H1 (cell line): Measurements from ENCODE around the gene CASP9.

ENCODE experiments used
- EZH2 ChIP-seq: fragments of 200-600 bp; sonication (generic); IDR thresholded peaks from 2 replicates; pipeline ENCODE4 v1.7.1; 2012; ENCODE audit warnings: low read depth, mild to moderate bottlenecking, moderate library complexity, low read length, inconsistent platforms; ENCODE audit not compliant: severe bottlenecking
- KDM1A ChIP-seq: fragments of 200-600, 300-600 bp; sonication (generic); IDR thresholded peaks from 2 replicates; pipeline ENCODE4 v1.7.1; 2016; ENCODE audit warnings: mild to moderate bottlenecking, low read length, borderline replicate concordance
- POLR2A ChIP-seq, 2 experiments: IDR thresholded peaks; 1 replicate in 1 of 2; 2 replicates in 1 of 2; pipeline ENCODE4 v1.6.1; 2011; ENCODE audit warnings: low read depth in 2 of 2, low read length in 2 of 2, mild to moderate bottlenecking in 2 of 2; ENCODE audit errors: control extremely low read depth in 1 of 2
- POLR2AphosphoS5 ChIP-seq: IDR thresholded peaks from 2 replicates; pipeline ENCODE4 v1.6.1; 2011; ENCODE audit warnings: low read depth, low read length
- RBBP5 ChIP-seq: IDR thresholded peaks from 2 replicates; pipeline ENCODE4 v1.7.1; 2012; ENCODE audit warnings: low read depth, mild to moderate bottlenecking, inconsistent platforms, low read length, moderate library complexity, borderline replicate concordance
- SRF ChIP-seq: IDR thresholded peaks from 2 replicates; pipeline ENCODE4 v1.6.1; 2011; ENCODE audit warnings: mild to moderate bottlenecking, low read depth, low read length, moderate library complexity
- TEAD4 ChIP-seq: IDR thresholded peaks from 2 replicates; pipeline ENCODE4 v1.6.1; 2012; ENCODE audit warnings: low read depth, low read length, inconsistent platforms, mixed read lengths
- ZNF274 ChIP-seq: IDR thresholded peaks from 2 replicates; pipeline ENCODE4 v1.7.0; 2012; ENCODE audit warnings: low read length, borderline replicate concordance; ENCODE audit errors: extremely low read depth
- TF ChIP-seq, protein P1 (sequence below), 3 experiments: IDR thresholded peaks; 1 replicate in 2 of 3; 2 replicates in 1 of 3; pipeline versions ENCODE4 v1.5.1 to v1.6.1; 2011; ENCODE audit warnings: low read length in 3 of 3, mild to moderate bottlenecking in 3 of 3, inconsistent platforms in 2 of 3, low read depth in 1 of 3, moderate library complexity in 1 of 3; ENCODE audit not compliant: insufficient read depth in 1 of 3; ENCODE audit errors: control extremely low read depth in 1 of 3
- TF ChIP-seq, protein P2 (sequence below): fragments of 300-600 bp; sonication (generic); IDR thresholded peaks from 2 replicates; pipeline ENCODE4 v1.7.1; 2012; ENCODE audit warnings: low read length, moderate library complexity, mild to moderate bottlenecking, inconsistent platforms; ENCODE audit not compliant: insufficient replicate concordance

DNA sequence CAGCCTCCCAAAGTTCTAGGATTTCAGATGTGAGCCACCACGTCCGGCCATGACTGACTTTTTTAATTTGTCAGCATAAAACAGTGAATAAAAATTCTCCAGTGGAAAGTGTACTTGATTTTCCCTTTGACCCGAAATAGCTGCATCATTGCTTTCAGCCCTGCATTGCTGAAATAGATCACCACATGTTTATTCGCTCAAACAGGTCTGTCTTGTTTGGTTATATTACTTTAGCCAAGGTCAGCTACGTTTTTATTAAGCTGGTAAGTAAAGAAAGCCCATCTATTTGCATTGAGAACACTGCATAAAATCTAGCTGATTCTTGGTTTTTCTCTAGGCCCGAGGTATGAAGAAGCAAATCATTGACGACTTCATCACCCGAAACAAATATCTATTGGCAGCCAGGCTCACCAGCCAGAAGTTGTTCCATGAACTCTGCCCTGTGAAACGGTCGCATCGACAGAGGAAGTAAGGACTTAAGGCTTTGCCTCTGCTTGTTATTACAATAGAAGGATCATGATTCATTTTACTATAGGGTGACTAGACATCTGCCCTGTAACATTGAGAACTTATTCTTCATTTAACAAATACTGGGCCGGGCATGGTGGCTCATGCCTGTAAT is 35.3 kb upstream of the CASP9 start:
- TF ChIP-seq POLR2AphosphoS5 = no peak
- TF ChIP-seq, protein P1, sequence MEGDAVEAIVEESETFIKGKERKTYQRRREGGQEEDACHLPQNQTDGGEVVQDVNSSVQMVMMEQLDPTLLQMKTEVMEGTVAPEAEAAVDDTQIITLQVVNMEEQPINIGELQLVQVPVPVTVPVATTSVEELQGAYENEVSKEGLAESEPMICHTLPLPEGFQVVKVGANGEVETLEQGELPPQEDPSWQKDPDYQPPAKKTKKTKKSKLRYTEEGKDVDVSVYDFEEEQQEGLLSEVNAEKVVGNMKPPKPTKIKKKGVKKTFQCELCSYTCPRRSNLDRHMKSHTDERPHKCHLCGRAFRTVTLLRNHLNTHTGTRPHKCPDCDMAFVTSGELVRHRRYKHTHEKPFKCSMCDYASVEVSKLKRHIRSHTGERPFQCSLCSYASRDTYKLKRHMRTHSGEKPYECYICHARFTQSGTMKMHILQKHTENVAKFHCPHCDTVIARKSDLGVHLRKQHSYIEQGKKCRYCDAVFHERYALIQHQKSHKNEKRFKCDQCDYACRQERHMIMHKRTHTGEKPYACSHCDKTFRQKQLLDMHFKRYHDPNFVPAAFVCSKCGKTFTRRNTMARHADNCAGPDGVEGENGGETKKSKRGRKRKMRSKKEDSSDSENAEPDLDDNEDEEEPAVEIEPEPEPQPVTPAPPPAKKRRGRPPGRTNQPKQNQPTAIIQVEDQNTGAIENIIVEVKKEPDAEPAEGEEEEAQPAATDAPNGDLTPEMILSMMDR (IDR thresholded peaks at IDR 0.05; ENCODE audit: control extremely low read depth in 1 of 3, insufficient read depth in 1 of 3, low read depth in 1 of 3, low read length in 3 of 3) = no peak
- no peak for TF ChIP-seq EZH2
- TF ChIP-seq POLR2A (IDR thresholded peaks at IDR 0.05; ENCODE audit: control extremely low read depth in 1 of 2, low read depth in 2 of 2, low read length in 2 of 2) = no peak
- TF ChIP-seq TEAD4 = no peak
- TF ChIP-seq KDM1A = no peak
- TF ChIP-seq SRF = no peak
- no peak for TF ChIP-seq RBBP5
- TF ChIP-seq, protein P2, sequence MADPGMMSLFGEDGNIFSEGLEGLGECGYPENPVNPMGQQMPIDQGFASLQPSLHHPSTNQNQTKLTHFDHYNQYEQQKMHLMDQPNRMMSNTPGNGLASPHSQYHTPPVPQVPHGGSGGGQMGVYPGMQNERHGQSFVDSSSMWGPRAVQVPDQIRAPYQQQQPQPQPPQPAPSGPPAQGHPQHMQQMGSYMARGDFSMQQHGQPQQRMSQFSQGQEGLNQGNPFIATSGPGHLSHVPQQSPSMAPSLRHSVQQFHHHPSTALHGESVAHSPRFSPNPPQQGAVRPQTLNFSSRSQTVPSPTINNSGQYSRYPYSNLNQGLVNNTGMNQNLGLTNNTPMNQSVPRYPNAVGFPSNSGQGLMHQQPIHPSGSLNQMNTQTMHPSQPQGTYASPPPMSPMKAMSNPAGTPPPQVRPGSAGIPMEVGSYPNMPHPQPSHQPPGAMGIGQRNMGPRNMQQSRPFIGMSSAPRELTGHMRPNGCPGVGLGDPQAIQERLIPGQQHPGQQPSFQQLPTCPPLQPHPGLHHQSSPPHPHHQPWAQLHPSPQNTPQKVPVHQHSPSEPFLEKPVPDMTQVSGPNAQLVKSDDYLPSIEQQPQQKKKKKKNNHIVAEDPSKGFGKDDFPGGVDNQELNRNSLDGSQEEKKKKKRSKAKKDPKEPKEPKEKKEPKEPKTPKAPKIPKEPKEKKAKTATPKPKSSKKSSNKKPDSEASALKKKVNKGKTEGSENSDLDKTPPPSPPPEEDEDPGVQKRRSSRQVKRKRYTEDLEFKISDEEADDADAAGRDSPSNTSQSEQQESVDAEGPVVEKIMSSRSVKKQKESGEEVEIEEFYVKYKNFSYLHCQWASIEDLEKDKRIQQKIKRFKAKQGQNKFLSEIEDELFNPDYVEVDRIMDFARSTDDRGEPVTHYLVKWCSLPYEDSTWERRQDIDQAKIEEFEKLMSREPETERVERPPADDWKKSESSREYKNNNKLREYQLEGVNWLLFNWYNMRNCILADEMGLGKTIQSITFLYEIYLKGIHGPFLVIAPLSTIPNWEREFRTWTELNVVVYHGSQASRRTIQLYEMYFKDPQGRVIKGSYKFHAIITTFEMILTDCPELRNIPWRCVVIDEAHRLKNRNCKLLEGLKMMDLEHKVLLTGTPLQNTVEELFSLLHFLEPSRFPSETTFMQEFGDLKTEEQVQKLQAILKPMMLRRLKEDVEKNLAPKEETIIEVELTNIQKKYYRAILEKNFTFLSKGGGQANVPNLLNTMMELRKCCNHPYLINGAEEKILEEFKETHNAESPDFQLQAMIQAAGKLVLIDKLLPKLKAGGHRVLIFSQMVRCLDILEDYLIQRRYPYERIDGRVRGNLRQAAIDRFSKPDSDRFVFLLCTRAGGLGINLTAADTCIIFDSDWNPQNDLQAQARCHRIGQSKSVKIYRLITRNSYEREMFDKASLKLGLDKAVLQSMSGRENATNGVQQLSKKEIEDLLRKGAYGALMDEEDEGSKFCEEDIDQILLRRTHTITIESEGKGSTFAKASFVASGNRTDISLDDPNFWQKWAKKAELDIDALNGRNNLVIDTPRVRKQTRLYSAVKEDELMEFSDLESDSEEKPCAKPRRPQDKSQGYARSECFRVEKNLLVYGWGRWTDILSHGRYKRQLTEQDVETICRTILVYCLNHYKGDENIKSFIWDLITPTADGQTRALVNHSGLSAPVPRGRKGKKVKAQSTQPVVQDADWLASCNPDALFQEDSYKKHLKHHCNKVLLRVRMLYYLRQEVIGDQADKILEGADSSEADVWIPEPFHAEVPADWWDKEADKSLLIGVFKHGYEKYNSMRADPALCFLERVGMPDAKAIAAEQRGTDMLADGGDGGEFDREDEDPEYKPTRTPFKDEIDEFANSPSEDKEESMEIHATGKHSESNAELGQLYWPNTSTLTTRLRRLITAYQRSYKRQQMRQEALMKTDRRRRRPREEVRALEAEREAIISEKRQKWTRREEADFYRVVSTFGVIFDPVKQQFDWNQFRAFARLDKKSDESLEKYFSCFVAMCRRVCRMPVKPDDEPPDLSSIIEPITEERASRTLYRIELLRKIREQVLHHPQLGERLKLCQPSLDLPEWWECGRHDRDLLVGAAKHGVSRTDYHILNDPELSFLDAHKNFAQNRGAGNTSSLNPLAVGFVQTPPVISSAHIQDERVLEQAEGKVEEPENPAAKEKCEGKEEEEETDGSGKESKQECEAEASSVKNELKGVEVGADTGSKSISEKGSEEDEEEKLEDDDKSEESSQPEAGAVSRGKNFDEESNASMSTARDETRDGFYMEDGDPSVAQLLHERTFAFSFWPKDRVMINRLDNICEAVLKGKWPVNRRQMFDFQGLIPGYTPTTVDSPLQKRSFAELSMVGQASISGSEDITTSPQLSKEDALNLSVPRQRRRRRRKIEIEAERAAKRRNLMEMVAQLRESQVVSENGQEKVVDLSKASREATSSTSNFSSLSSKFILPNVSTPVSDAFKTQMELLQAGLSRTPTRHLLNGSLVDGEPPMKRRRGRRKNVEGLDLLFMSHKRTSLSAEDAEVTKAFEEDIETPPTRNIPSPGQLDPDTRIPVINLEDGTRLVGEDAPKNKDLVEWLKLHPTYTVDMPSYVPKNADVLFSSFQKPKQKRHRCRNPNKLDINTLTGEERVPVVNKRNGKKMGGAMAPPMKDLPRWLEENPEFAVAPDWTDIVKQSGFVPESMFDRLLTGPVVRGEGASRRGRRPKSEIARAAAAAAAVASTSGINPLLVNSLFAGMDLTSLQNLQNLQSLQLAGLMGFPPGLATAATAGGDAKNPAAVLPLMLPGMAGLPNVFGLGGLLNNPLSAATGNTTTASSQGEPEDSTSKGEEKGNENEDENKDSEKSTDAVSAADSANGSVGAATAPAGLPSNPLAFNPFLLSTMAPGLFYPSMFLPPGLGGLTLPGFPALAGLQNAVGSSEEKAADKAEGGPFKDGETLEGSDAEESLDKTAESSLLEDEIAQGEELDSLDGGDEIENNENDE = no peak
- TF ChIP-seq ZNF274 = no peak
